Activated CD8-positive, alpha-beta memory T cell treated with anti-CD3 and anti-CD28 coated beads for 1 hour (primary cell): ENCODE results near the gene AUTS2.

ENCODE experiments used
- DNase-seq, 2 donors: peaks; one replicate each; pipeline ENCODE4 v3.0.0-alpha.2; 2020; ENCODE audit warnings: low read depth in 1 of 2; ENCODE audit errors: extremely low read depth in 1 of 2

The AUTS2 gene

DNA sequence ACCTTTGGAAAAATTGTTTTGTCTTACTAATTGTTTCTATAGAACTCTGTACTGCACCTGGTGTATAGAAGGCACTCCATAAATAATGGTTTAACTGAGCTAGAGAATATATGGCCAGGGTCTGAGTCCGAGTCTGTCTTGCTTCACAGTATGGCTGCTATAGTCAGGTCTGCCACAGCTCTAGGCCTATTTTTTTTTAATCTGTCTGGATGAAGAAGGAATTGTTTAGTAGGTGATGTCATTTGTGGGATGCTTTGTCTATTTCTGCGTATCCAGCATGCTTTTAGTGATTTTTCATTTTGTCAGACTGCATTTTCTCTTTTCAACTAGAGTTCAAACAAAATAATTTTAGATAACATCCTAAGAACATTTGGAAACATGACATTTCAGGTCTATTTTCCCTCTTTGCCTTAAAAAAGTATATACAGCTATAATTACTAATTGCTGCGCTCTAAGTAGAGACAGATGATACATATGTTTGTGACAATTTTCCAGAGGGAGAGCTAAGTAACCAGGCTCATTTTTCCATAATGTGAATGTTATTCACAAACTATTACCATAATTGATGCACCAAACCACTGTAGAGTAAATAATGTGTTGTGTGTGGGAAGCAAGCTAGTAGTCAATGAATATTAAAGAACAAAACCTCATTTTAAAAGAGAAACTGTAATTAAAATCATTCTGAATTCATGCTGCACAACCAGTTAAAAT lies 361.7 kb downstream of the AUTS2 start:
- no peak for DNase-seq

DNA sequence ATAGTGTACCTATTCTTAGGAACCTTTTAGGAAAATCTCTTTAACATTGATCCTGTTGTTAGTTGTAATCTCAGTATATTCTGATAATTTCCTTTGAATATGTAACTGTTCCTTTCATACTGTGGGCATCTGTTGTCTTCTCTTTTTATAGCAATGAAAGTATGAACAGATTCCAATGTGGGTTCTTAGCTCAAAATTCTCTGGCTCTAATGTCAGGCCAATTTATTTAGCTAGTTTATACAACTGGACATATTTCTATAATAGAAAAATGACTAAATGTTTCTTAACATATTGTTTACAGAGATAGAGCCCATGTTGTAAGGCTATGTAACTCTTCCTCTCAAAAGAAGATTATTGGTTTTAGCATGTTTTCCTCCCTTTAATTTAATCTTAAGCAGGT lies 363.2 kb downstream of the AUTS2 start:
- DNase-seq: no peak

DNA sequence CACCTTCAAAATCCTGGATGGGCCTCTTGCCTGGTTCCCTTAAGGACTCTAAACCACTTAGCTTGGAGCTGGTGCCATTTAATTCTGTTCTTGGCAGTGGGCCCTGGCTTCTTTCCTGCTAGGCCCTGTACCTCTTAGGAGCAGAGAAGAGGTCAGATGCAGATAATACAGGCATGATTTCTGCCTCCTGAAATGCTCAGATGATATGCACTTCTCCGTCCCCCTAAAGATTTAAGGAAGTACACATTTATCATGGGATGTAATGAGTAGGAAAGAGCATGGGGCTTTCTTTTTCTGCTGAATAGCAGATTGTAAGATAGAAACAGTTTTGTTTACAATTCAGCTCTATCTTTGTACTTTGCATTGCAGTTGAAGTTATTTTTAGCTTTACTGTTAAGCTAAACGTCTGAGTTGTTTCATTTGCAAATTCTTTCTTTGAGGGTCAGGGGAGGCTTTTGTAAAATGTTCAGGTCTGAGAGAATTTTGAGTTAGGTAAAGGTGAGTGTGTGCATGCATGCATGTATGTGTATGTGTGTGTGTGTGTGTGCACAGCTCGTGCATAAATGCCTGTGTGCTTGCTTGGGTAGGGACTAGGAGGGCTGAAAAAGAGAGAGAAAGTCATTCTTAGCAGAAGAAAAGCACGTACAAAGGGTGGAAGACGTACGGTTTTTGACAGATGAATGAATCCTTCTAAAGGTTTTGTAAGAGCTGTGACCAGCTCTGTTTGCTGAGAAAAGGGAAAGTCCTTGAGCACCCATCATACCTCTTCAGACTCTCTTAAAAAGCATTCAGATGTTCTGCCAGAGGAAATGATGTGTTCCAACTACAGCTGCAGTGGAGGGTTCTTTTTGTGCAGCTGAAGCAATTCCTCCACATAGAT lies 364.2 kb downstream of the AUTS2 start:
- no peak for DNase-seq

DNA sequence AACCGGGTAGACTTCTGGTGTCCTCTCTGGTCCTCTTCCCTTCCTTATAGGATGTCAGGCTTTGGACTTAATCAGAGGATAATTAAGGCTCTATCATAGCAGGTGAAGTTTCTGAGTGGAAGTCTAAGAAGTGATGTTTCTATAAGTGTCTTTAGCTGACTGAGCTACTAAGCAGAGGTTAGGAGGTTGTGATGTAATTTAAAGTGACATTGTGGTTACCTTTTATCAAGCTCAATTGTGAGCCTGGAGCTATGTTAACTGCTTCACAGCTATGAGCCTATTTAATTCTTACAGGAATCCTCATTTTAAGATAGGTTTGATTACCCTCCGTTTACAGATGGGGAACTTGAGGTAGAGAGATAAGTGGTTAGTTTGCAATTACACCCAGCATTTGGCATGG lies 365.1 kb downstream of the AUTS2 start:
- no peak for DNase-seq

DNA sequence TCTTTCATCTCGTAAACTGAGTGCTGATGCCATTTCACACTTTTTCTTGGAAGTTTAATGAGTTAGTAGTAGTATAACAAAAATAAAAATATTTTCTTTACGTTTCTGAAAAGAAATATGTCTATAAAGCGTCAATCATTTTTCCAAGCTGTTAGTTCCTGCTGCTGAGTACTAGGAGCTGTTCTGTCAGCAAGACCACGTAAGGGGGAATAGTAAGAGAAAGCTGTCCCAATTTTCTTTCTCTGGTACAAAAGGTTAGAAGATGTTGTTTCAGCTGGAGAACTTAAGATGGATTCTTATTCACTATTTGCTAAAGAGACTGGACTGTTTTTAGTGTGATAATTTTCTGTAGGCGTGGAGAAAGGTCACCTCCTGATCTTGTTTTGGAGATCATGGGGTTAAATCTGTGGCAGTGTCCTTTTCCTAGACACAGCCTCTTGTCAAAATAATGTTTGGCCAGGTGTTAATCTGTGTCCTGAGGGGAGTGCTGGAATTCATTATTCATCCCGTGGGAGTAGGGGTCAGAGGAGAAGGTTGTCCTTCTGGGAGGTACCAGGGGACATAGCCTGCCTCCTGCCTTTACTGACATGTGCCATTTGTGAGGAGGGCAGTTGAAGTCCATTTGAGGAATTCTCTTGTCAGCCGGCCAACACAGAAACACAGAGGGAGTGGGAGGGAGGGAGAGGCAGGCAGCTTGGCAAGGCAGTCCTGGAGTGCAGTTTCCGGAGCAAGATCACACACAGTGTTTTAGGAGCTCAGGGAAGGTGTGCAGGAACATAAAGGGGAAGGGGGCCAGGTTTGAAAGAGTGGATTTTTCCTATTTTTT lies 368.7 kb downstream of the AUTS2 start:
- no peak for DNase-seq

DNA sequence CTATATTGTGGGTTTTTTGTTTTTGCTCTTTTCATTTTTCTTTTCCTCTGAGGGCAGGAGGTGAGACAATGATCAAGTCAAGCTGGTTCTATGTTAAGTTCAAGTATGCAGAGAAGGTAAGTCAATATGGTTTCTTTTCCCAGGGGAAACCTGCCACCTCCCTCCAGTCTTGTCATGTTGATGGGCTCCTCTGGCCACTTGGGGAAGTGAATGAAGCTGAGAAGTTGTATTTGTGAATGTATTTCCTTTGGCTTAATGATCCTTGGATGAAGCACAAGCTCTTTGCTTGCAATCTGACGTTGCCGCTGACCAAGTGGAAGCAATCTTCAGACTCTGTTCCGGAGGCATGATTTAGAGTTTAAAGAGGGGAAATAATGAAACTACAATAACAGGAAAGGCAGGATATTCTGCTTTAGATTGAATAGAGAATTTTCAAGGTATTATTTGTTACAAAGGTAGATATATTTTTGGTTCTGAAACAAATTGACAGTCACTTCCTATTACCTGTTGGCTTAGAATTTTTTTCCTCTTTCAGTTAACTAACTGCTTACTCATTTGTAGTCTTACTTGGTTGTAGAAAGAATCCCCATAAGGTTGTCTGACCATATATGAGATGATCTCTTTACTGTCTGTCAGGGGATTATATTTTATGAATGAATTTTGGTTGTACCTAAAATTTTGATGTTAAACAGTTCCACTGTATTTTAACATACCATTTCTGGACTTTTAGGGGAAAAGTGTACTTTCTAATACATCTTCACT lies 369.6 kb downstream of the AUTS2 start:
- DNase-seq: no peak

DNA sequence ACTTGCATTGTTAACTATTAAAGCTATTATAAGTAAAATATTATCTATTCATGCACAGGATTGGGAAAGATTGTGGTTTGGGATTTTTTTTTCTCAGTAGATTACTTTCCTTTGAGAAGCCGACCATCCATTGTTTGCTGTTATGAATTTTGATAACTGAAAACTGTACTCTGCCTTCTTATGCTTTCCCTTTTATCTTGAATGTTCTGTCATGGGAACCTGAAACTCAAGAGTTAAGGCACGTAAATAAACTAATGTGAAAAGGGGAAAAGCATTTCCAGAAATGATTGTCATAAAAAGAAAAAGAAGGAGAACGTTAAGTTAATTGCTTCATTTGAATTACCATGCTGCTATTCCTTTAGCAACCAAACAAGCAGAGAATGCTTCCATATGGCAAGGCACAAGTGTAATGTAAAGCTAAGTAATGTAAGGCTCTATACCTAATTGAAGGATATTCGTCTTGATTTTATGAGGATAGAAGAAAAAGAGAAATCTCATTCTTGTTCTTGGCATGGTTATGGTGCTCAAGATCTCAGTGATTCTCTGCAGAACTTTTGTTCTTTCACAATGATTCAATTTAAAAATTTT lies 370.8 kb downstream of the AUTS2 start:
- no peak for DNase-seq

DNA sequence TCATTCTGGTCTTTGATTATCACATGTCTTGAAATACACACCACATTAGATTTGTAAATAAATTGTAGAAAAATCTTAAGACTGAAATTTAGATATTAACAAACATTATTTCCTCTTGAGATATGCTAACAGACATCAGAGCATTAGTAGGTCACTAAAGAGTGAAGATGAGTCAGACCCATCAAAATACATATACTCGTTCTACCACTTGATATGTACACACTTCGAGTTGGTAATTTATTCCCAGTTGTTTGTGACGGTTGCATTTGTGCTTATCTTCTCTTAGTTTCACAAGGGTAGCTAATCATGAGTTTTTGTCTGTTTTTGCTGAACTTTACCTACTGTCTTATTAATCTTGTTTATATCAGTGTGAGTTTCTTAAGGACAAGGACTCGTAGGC lies 383.4 kb downstream of the AUTS2 start:
- DNase-seq: no peak

DNA sequence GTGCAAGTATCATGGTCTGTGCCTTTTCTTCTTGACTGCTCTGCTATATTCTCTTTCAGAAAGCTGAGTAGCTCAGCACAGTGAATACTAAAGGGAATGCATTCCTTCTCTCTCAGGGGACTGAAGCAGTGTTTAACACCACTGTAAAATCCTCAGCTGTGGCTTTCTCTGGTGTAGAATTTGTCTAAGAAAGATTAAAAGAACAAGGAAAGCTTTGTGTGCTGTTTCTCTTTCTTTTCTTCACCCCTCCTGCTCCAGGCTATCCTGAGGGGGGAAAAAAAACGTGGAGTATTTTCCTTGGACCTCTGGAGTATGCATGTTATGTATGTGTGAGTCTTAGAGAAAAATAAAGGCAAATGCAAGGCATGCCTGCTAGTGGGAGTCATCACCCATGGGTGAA lies 383.9 kb downstream of the AUTS2 start:
- DNase-seq: no peak

DNA sequence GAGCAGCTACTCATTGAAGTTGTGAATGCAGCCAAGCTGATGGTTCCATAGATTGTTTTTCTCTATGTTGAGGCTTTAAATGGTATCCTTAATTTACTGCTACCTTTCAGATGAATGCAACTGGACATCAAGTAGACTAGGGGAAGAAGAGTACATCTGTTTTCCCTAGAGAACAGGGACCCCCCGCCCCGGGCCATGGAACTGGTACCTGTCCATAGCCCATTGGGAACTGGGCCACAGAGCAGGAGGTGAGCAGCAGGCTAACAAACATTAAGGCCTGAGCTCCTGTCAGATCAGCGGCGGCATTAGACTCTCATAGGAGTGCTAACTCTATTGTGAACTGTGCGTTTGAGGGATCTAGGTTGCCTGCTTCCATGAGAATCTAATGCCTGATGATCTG lies 391.3 kb downstream of the AUTS2 start:
- no peak for DNase-seq

DNA sequence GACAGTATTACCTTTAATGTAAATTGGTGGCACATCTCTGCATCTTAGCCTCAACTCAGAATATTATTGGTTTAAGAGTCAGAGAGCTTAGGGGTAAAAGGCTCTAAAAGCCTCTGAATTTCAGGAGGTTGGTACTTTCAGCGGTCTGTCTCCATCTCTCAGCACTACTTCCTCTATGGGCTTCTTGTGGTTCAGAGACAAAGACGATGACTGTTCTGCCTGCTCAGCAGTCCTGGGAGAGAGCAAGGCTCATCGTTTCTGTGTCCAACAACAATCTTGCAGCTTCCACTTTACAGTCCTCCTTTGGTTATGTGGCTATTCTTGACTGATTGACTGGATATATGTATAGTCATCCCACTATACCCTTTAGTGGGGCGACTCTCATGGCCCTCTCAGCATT lies 394.7 kb downstream of the AUTS2 start:
- no peak for DNase-seq

DNA sequence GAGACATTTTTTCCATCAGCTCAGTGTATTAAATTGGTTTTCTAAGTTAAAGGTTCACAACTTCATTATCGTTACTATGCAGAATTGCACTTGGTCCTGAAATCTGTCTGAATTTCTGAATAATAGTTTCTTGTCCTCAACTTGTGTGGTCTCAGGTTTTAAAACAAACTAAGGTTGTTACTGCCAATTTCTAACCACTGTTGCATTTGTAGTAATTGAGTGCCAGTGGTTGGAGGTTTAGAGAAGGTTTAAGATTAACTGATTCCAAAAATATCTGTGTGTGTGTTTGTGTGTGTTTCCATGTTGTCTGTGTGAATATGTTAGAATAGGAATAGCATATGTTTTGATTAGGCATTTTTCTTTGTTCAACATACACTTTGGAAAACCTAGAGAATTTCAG lies 395.9 kb downstream of the AUTS2 start:
- DNase-seq: no peak

DNA sequence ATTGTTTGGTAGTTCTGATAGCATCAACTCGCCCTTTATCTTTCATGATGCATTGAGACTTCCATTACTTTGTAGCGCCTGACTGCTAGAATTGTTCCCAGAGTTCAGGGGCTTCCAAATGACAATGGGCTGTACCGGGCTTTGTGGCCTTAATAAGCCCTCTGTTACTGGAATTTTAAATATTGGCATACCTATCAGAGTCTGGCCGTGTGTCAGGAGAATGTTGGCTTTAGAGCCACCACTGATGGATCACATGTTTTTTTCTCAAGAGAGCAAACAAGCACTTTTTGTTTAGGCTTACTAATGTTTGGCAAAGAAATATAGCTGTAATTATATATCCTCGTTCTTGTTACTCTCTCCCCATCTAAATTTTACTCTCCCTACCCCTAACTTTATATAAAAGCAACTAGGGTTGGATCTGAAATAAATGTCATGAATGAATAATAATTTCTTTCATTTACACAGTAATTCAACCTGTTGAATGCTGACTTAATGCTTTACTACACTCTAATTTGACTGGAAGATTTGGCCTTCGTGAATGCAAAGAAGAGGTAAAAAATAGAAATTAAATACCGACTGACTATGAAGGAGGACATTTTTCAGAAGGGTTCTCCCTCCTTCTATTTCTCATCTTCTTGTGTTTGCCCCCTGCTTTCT lies 396.7 kb downstream of the AUTS2 start:
- DNase-seq: no peak

DNA sequence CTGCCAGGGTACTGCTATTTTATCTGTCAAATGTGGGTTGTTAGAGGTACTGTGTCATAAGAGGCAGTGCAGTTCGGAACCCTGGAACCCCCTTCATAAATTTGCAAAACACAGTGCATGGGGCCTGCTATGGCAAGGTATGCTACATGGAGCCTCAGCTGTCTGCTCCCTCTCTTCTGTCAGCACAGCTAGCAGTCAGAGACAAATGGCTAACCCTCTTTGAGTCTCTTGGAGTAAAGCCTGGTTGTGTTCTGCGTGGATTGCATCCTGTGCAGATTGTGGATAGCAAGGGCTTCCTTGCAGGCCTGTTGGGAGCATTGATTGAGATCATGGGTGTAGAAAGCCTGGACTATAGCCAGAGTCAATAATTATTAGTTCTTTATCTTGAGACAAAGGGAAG lies 397.8 kb downstream of the AUTS2 start:
- DNase-seq: no peak

DNA sequence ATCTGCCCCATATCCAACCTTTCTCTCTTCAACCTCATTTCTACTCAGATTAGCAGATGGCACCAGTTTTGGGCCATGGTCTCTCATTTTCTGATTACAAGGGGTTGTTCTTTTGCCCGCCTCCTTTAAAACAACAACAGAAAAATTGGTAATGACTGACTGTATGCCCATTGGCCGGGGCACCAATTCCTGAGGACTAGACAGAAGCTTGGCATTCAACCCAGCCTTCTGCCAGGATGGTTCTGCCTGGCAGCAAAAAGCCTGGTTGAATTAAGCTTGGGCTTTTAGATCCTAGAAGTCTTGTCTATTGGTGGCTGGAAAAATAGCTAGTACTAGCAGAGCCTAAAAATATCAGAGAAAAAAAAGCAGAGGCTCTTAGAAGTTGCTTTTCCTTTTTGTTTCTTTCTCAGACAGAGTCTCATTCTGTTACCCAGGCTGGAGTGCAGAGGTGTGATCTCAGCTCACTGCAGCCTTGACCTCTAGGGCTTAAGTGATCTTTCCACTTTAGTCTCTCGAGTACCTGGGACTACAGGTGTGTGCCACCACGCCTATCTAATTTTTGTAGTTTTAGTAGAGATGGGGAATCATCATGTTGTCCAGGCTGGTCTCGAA lies 402.6 kb downstream of the AUTS2 start:
- no peak for DNase-seq

DNA sequence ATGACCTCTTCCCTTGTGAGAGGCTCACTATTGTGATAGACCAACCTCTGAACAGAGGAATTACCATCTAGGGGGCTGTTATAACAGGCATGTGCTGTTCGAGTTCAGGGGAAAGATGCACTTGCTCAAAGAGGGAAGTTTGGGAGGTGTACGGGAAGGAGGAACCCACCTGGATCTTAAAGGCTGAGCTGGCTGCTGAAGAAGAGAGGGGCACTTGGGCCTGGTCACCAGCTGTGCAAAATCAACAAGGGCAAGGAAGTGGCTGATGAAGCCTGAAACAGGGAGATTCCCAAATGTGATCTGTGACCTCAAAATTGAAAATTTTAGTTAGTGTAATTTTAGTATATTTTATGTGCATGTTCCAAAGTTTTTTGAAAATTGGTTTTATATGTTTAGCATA lies 407.2 kb downstream of the AUTS2 start:
- DNase-seq: no peak

DNA sequence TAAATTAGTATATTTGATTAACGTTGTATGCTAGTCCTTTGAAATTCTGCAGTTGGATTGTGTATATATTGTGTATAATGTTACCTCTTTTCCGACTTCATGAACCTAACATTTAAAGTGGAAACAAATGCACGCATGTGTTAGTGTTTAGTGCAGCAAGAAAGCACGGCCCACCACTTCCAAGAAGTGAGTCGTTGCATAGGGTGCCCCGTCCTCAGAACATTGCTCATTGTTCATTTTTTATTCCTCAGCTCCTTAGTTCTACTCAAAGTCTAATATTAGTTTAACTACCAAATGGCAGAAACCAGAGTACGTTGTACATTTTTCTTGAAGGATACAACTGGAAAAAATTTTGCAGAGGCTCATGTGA lies 407.6 kb downstream of the AUTS2 start:
- no peak for DNase-seq

DNA sequence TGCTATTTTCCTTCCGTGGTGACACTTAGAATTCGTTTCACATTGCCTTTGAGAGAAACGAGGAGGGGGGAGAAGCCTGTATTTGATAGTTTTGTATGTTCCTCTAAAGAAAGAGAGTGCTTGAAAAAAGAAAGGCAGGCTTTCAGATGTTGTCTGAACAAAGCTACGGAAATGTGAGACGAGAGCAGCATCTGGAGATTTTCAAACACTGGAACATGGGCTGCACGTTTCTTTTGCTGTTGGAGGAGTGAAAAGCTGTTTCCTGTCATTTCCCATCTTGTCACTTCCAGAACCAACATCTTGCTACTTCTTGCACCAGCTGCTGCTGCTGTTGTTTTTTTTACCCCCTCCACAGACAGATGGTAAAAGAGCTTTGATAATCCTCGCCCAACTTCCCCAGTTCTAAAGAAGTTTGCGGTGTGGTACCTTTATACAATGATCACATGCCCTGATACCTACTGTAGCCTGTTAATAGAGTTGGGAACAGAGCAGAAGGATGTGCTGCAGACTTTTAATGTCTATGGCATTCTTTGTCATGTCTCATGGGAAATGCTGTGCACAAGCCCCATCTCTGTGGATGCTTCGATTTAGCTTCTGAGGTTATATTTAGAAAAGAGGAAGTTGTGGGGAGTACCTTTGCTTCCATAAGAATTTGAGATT lies 408.1 kb downstream of the AUTS2 start:
- no peak for DNase-seq

DNA sequence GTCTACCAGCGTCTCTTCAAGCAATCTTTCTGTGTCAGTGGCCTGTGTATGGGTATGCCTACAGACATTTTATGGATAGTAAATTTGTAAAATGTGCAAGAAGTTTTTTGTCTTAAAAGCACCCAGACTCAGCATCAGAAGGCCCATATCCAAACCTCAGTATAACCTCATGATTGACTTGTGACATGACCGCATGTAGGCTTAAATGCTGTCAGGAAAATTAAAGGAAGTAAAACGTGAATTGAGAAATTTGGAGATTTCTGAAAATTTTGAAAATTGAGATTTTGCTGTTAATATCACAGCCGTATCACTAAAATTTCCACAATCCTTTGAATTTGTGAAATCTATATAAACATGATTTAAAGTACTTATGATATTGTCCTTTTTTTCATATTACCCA lies 410.2 kb downstream of the AUTS2 start:
- no peak for DNase-seq
